H9 (cell line): ENCODE results near the gene CCDC149. TPM values are rescaled to one million over a fixed set of nuclear protein-coding genes. Genes with fewer than 3 reads are reported as not detected.

ENCODE experiments used
- DNase-seq: peaks from one replicate; pipeline ENCODE4 v3.0.0-alpha.2; 2017
- H2AFZ ChIP-seq: one replicate; pipeline ENCODE4 v1.6.1; 2013; ENCODE audit warnings: mild to moderate bottlenecking, low read length, control low read depth, moderate library complexity
- H2AK5ac ChIP-seq: 2 replicates; pipeline ENCODE4 v1.6.1; 2013; ENCODE audit warnings: low read length, control low read depth, mixed read lengths; ENCODE audit not compliant: insufficient read length
- H2BK120ac ChIP-seq: one replicate; pipeline ENCODE4 v1.6.1; 2013; ENCODE audit warnings: low read depth, mild to moderate bottlenecking, low read length, control low read depth, inconsistent platforms; ENCODE audit not compliant: poor library complexity, severe bottlenecking
- H2BK12ac ChIP-seq: 2 replicates; pipeline ENCODE4 v1.6.1; 2013; ENCODE audit warnings: low read length, control low read depth, mixed read lengths, low read depth; ENCODE audit not compliant: insufficient read length
- H2BK15ac ChIP-seq: 2 replicates; pipeline ENCODE4 v1.6.1; 2013; ENCODE audit warnings: low read depth, low read length, control low read depth
- H2BK20ac ChIP-seq: one replicate; pipeline ENCODE4 v1.6.1; 2013; ENCODE audit warnings: low read depth, mild to moderate bottlenecking, low read length, control low read depth, inconsistent platforms; ENCODE audit not compliant: poor library complexity, severe bottlenecking
- H2BK5ac ChIP-seq: 2 replicates; pipeline ENCODE4 v1.6.1; 2013; ENCODE audit warnings: low read length, control low read depth, mixed read lengths; ENCODE audit not compliant: insufficient read length
- H3K14ac ChIP-seq: 2 replicates; pipeline ENCODE4 v1.6.1; 2013; ENCODE audit warnings: low read length, control low read depth; ENCODE audit not compliant: insufficient read depth
- H3K18ac ChIP-seq: 2 replicates; pipeline ENCODE4 v1.6.1; 2013; ENCODE audit warnings: low read depth, mild to moderate bottlenecking, mixed read lengths, low read length, control low read depth; ENCODE audit not compliant: insufficient read length
- H3K23ac ChIP-seq: 2 replicates; pipeline ENCODE4 v1.6.1; 2013; ENCODE audit warnings: low read length, control low read depth, mixed read lengths, low read depth; ENCODE audit not compliant: insufficient read length
- H3K23me2 ChIP-seq: 2 replicates; pipeline ENCODE4 v1.6.1; 2013; ENCODE audit warnings: low read depth, mild to moderate bottlenecking, mixed read lengths, low read length, control low read depth; ENCODE audit not compliant: insufficient read length, poor library complexity, severe bottlenecking
- H3K27ac ChIP-seq: 2 replicates; pipeline ENCODE4 v1.5.1; 2013; ENCODE audit warnings: low read length, control low read depth, mixed read lengths, low read depth; ENCODE audit not compliant: insufficient read length
- H3K27me3 ChIP-seq: 2 replicates; pipeline ENCODE4 v1.6.1; 2013; ENCODE audit warnings: low read length, control low read depth, inconsistent platforms; ENCODE audit not compliant: insufficient read depth
- H3K4ac ChIP-seq: 2 replicates; pipeline ENCODE4 v1.6.1; 2013; ENCODE audit warnings: low read depth, mild to moderate bottlenecking, control low read depth, inconsistent platforms, low read length, moderate library complexity
- H3K4me1 ChIP-seq: 2 replicates; pipeline ENCODE4 v1.6.1; 2013; ENCODE audit warnings: low read length, control low read depth, inconsistent platforms; ENCODE audit not compliant: insufficient read depth
- H3K4me2 ChIP-seq: 2 replicates; pipeline ENCODE4 v1.6.1; 2013; ENCODE audit warnings: low read length, control low read depth, mixed read lengths; ENCODE audit not compliant: insufficient read length, insufficient read depth
- H3K56ac ChIP-seq: 2 replicates; pipeline ENCODE4 v1.6.1; 2013; ENCODE audit warnings: low read depth, mild to moderate bottlenecking, mixed read lengths, low read length, control low read depth; ENCODE audit not compliant: insufficient read length
- H3K79me1 ChIP-seq: 2 replicates; pipeline ENCODE4 v1.6.1; 2013; ENCODE audit warnings: low read depth, mild to moderate bottlenecking, moderate library complexity, low read length, control low read depth, inconsistent platforms; ENCODE audit not compliant: insufficient read depth, poor library complexity, severe bottlenecking
- H3K79me2 ChIP-seq: 2 replicates; pipeline ENCODE4 v1.6.1; 2013; ENCODE audit warnings: low read length, control low read depth, inconsistent platforms; ENCODE audit not compliant: insufficient read depth
- H3K9ac ChIP-seq: 2 replicates; pipeline ENCODE4 v1.6.1; 2013; ENCODE audit warnings: low read length, control low read depth, mixed read lengths; ENCODE audit not compliant: insufficient read length; ENCODE audit errors: extremely low read depth
- H3K9me3 ChIP-seq: one replicate; pipeline ENCODE4 v1.6.1; 2013; ENCODE audit warnings: low read depth, low read length, inconsistent platforms; ENCODE audit not compliant: control insufficient read depth
- H3T11ph ChIP-seq: one replicate; pipeline ENCODE4 v1.6.1; 2013; ENCODE audit warnings: mild to moderate bottlenecking, low read length, control low read depth, inconsistent platforms
- H4K20me1 ChIP-seq: one replicate; pipeline ENCODE4 v1.6.1; 2013; ENCODE audit not compliant: control insufficient read depth, insufficient read length, insufficient read depth
- H4K5ac ChIP-seq: 2 replicates; pipeline ENCODE4 v1.6.1; 2013; ENCODE audit warnings: low read depth, mild to moderate bottlenecking, mixed read lengths, low read length, control low read depth; ENCODE audit not compliant: insufficient read length
- H4K8ac ChIP-seq: replicated peaks from 2 replicates; pipeline ENCODE4 v1.6.1; 2013; ENCODE audit warnings: low read length, control low read depth, mixed read lengths, low read depth; ENCODE audit not compliant: insufficient read length
- H4K91ac ChIP-seq: 2 replicates; pipeline ENCODE4 v1.6.1; 2013; ENCODE audit warnings: low read depth, mild to moderate bottlenecking, moderate library complexity, mixed read lengths, low read length, control low read depth; ENCODE audit not compliant: insufficient read length
- H3K27ac Mint-ChIP-seq, 3 experiments: 2 replicates in 2 of 3; 3 replicates in 1 of 3; pipeline ENCODE4 v1.8.0; 2020 to 2021; ENCODE audit warnings: mixed read lengths in 3 of 3, mild to moderate bottlenecking in 1 of 3, moderate library complexity in 1 of 3
- H3K27me3 Mint-ChIP-seq: 2 replicates; pipeline ENCODE4 v1.8.0; 2021; ENCODE audit warnings: low read depth, mild to moderate bottlenecking, moderate library complexity, mixed read lengths
- H3K36me3 Mint-ChIP-seq, 3 experiments: 2 replicates in 2 of 3; 3 replicates in 1 of 3; pipeline ENCODE4 v1.8.0; 2020 to 2021; ENCODE audit warnings: low read depth in 3 of 3, mixed read lengths in 3 of 3; ENCODE audit not compliant: insufficient read depth in 1 of 3
- H3K4me1 Mint-ChIP-seq, 2 experiments: 2 replicates each; pipeline ENCODE4 v1.8.0; 2020; ENCODE audit warnings: mixed read lengths in 2 of 2
- H3K4me3 Mint-ChIP-seq, 2 experiments: 2 replicates in 1 of 2; 3 replicates in 1 of 2; pipeline ENCODE4 v1.8.0; 2020 to 2021; ENCODE audit warnings: mild to moderate bottlenecking in 2 of 2, mixed read lengths in 2 of 2, moderate library complexity in 1 of 2
- H3K9me3 Mint-ChIP-seq, 2 experiments: 2 replicates in 1 of 2; 3 replicates in 1 of 2; pipeline ENCODE4 v1.8.0; 2020; ENCODE audit warnings: mild to moderate bottlenecking in 2 of 2, mixed read lengths in 2 of 2, moderate library complexity in 1 of 2
- CTCF ChIP-seq: fragments of 200-600 bp; sonication (generic); conservative IDR thresholded peaks from 3 replicates; pipeline ENCODE4 v1.8.0; 2021; ENCODE audit warnings: antibody characterized with exemption, mild to moderate bottlenecking
- WGBS: extraction: QIAGEN DNeasy Blood & Tissue Kit; methylation state at CpG from one replicate; pipeline ENCODE4 v1.1.7; 2013; ENCODE audit warnings: missing lambda C conversion rate, low lambda C conversion rate, mixed read lengths; ENCODE audit not compliant: insufficient read length; ENCODE audit errors: extremely low coverage; 5-methylcytosine and 5-hydroxymethylcytosine counted together
- total RNA-seq: library from RNA; stranded (reverse); gene quantifications from 2 replicates; pipeline ENCODE4 v1.2.1, GENCODE V29; 2021

CCDC149 gene
- total RNA-seq, 1 experiment from 2014 or later = 4.5 TPM

- Histone ChIP-seq H4K91ac (no peak overlapping the region), H4K8ac (no peak overlapping the region), H4K5ac (no peak overlapping the region), H3K23ac (no peak overlapping the region), H2AK5ac (no peak overlapping the region), H2BK15ac (no peak overlapping the region), H3K23me2 (no peaks in the 10 kb centered on the region), H3K9ac (no peak overlapping the region), H2AFZ (no peak overlapping the region), H2BK120ac (no peak overlapping the region), H2BK20ac (no peak overlapping the region), H3K4ac (no peak overlapping the region), H4K20me1 (no peaks in the 10 kb centered on the region), H3K4me1 (no peaks in the 10 kb centered on the region), H3K4me2 (no peak overlapping the region), H3K79me1 (no peaks in the 10 kb centered on the region), H2BK12ac (no peak overlapping the region), H3K14ac (no peak overlapping the region), H3T11ph (no peak overlapping the region), H3K56ac (no peak overlapping the region), H3K18ac (no peak overlapping the region), H3K27me3 (no peaks in the 10 kb centered on the region), H3K27ac (no peak overlapping the region), H3K9me3 (no peaks in the 10 kb centered on the region), H2BK5ac (no peak overlapping the region), H3K79me2 (no peaks in the 10 kb centered on the region)
- no peak overlapping the region for H3K27ac Mint-ChIP-seq
- H3K9me3 Mint-ChIP-seq = no peaks in the 10 kb centered on the region
- H3K27me3 Mint-ChIP-seq = no peaks in the 10 kb centered on the region
- TF ChIP-seq CTCF = no peak; the same call in 2 of the 3 replicates
- no peaks in the 10 kb centered on the region for H3K36me3 Mint-ChIP-seq
- no peak for DNase-seq
- no CpG with 5 or more reads among the region's 3 CpGs for WGBS
- H3K4me1 Mint-ChIP-seq = peaks cover 0 to 4% of the 10 kb centered on the region in 2 experiments; a peak in 2 of 4 replicates
- H3K4me3 Mint-ChIP-seq = no peak overlapping the region
Observed at GRCh38 chr4:24840826-24841543, 71.9 kb downstream of the CCDC149 start.
